Hepatocyte (in vitro differentiated cells): ENCODE data around the gene VPS18. TPM values are rescaled to one million over a fixed set of nuclear protein-coding genes. Genes with fewer than 3 reads are reported as not detected.

Experiments used
- DNase-seq: peaks from one replicate; pipeline ENCODE4 v3.0.0-alpha.2; 2016; ENCODE audit warnings: low spot score
- H2AFZ ChIP-seq: fragments of 200-600 bp; sonication (generic); 2 replicates; pipeline ENCODE4 v1.6.0; 2016; ENCODE audit warnings: antibody characterized with exemption, mild to moderate bottlenecking
- H3K27ac ChIP-seq: fragments of 200-600 bp; sonication (generic); 2 replicates; pipeline ENCODE4 v1.5.1; 2016; ENCODE audit warnings: mild to moderate bottlenecking
- H3K27me3 ChIP-seq: fragments of 200-600 bp; sonication (generic); 2 replicates; pipeline ENCODE4 v1.6.1; 2016
- H3K36me3 ChIP-seq: fragments of 200-600 bp; sonication (generic); replicated peaks from 2 replicates; pipeline ENCODE4 v1.5.1; 2016; ENCODE audit warnings: low read depth; ENCODE audit not compliant: insufficient read depth
- H3K4me1 ChIP-seq: fragments of 200-600 bp; sonication (generic); 2 replicates; pipeline ENCODE4 v1.5.1; 2016; ENCODE audit warnings: mild to moderate bottlenecking, moderate library complexity; ENCODE audit not compliant: insufficient read depth
- H3K4me2 ChIP-seq: fragments of 200-600 bp; sonication (generic); 2 replicates; pipeline ENCODE4 v1.6.0; 2016
- H3K4me3 ChIP-seq: fragments of 200-600 bp; sonication (generic); 2 replicates; pipeline ENCODE4 v1.5.1; 2016; ENCODE audit warnings: mild to moderate bottlenecking
- H3K79me2 ChIP-seq: fragments of 200-600 bp; sonication (generic); 2 replicates; pipeline ENCODE4 v1.6.0; 2017; ENCODE audit warnings: mild to moderate bottlenecking
- H3K9me2 ChIP-seq: fragments of 200-600 bp; sonication (generic); replicated peaks from 2 replicates; pipeline ENCODE4 v1.6.0; 2017; ENCODE audit warnings: mild to moderate bottlenecking; ENCODE audit not compliant: insufficient read depth
- H3K9me3 ChIP-seq: fragments of 200-600 bp; sonication (generic); 2 replicates; pipeline ENCODE4 v1.5.1; 2016; ENCODE audit warnings: low read depth, mild to moderate bottlenecking
- H4K20me1 ChIP-seq: fragments of 200-600 bp; sonication (generic); 2 replicates; pipeline ENCODE4 v1.6.0; 2016; ENCODE audit warnings: mild to moderate bottlenecking; ENCODE audit not compliant: insufficient read depth, poor library complexity, severe bottlenecking
- CTCF ChIP-seq: fragments of 200-600 bp; sonication (generic); IDR thresholded peaks from 2 replicates; pipeline ENCODE4 v1.5.1; 2016; ENCODE audit warnings: antibody characterized with exemption, mild to moderate bottlenecking; ENCODE audit not compliant: poor library complexity
- EZH2 ChIP-seq: fragments of 200-600 bp; sonication (generic); IDR thresholded peaks from 2 replicates; pipeline ENCODE4 v1.6.1; 2016; ENCODE audit warnings: antibody characterized with exemption, mild to moderate bottlenecking, borderline replicate concordance
- EZH2phosphoT487 ChIP-seq: fragments of 200-600 bp; sonication (generic); IDR thresholded peaks from one replicate; pipeline ENCODE4 v1.6.1; 2018; ENCODE audit warnings: antibody characterized with exemption, mild to moderate bottlenecking, low read depth, moderate library complexity; ENCODE audit not compliant: unreplicated experiment, severe bottlenecking
- WGBS: methylation state at CpG from one replicate; pipeline ENCODE4 v1.1.6; 2016; ENCODE audit warnings: low lambda C conversion rate; ENCODE audit errors: missing lambda C conversion rate; 5-methylcytosine and 5-hydroxymethylcytosine counted together
- polyA plus RNA-seq: library from polyadenylated mRNA; unstranded; fragments of >200 nt; fragmentation: Nextera tagmentation; extraction: Ambion mirVana; gene quantifications from 2 replicates; pipeline ENCODE4 v1.2.1, GENCODE V29; 2016
- total RNA-seq: library from RNA; depleted of rRNA; stranded (reverse); fragments of >200 nt; gene quantifications from 2 replicates; pipeline ENCODE4 v1.2.3, GENCODE V29; 2014

VPS18 gene
- total and polyA plus RNA-seq, 2 experiments from 2014 or later = 38.3 to 40.3 TPM

GRCh38 chr15:40925863-40926658, 31.8 kb downstream of the VPS18 start:
- Histone ChIP-seq H3K36me3 (no peaks in the 10 kb centered on the region), H3K4me1 (peaks cover 59% of the 10 kb centered on the region), H3K9me3 (no peaks in the 10 kb centered on the region), H3K4me2 (peak overlapping the region; percentile 99), H2AFZ (peak overlapping the region; percentile 37), H4K20me1 (peaks cover 3% of the 10 kb centered on the region), H3K79me2 (no peaks in the 10 kb centered on the region), H3K27me3 (peaks cover 53% of the 10 kb centered on the region), H3K9me2 (no peaks in the 10 kb centered on the region), H3K27ac (no peak overlapping the region), H3K4me3 (peak overlapping the region; percentile 55)
- DNase-seq = peak; percentile 55
- 3% methylated on average over 46 of the region's 61 CpGs for WGBS
- TF ChIP-seq EZH2phosphoT487 = peak; percentile 47
- TF ChIP-seq EZH2 = peak; percentile 44
- no peak for TF ChIP-seq CTCF

GRCh38 chr15:40926659-40927494, 32.6 kb downstream of the VPS18 start:
- no peaks in the 10 kb centered on the region for H3K9me3 ChIP-seq
- H3K4me3 ChIP-seq = no peak overlapping the region
- H4K20me1 ChIP-seq = peaks cover 3% of the 10 kb centered on the region
- peaks cover 58% of the 10 kb centered on the region for H3K27me3 ChIP-seq
- H3K27ac ChIP-seq = no peak overlapping the region
- H3K4me1 ChIP-seq = peaks cover 62% of the 10 kb centered on the region
- no peak for DNase-seq
- no peaks in the 10 kb centered on the region for H3K36me3 ChIP-seq
- H2AFZ ChIP-seq = no peak overlapping the region
- 21% methylated on average over 33 of the region's 33 CpGs for WGBS
- H3K9me2 ChIP-seq = no peaks in the 10 kb centered on the region
- H3K4me2 ChIP-seq = peak overlapping the region; percentile 99
- no peaks in the 10 kb centered on the region for H3K79me2 ChIP-seq
- peak; percentile 22 for TF ChIP-seq EZH2
- no peak for TF ChIP-seq CTCF
- TF ChIP-seq EZH2phosphoT487 = peak; percentile 74

GRCh38 chr15:40927495-40927872, 33.2 kb downstream of the VPS18 start:
- H3K27me3 ChIP-seq = peaks cover 58% of the 10 kb centered on the region
- peak overlapping the region; percentile 99 for H3K4me2 ChIP-seq
- H3K36me3 ChIP-seq = no peaks in the 10 kb centered on the region
- peak overlapping the region; percentile 33 for H3K4me3 ChIP-seq
- H3K27ac ChIP-seq = no peak overlapping the region
- peaks cover 3% of the 10 kb centered on the region for H4K20me1 ChIP-seq
- no peak for DNase-seq
- no peaks in the 10 kb centered on the region for H3K9me3 ChIP-seq
- no peaks in the 10 kb centered on the region for H3K9me2 ChIP-seq
- 20% methylated on average over 9 of the region's 24 CpGs for WGBS
- H2AFZ ChIP-seq = no peak overlapping the region
- H3K4me1 ChIP-seq = peaks cover 65% of the 10 kb centered on the region
- TF ChIP-seq CTCF (no peak), EZH2 (no peak), EZH2phosphoT487 (no peak)
- no peaks in the 10 kb centered on the region for H3K79me2 ChIP-seq
